HG02798 (cell line): ENCODE data around the gene HIVEP3.

ENCODE experiments used
- ATAC-seq: cut with Tn5 transposase; IDR thresholded peaks from one replicate; pipeline ENCODE4 v1.9.1; 2021; ENCODE audit warnings: mild to moderate bottlenecking; ENCODE audit not compliant: unreplicated experiment, poor library complexity

HIVEP3 gene

GRCh38 chr1:41739061-41739955 lies 179.4 kb downstream of the HIVEP3 start:
- peak; percentile 67 for ATAC-seq

- ATAC-seq: no peak
Measured at GRCh38 chr1:41738475-41738874, 180.2 kb downstream of the HIVEP3 start.

GRCh38 chr1:41738006-41738405 lies 180.7 kb downstream of the HIVEP3 start:
- no peak for ATAC-seq

- no peak for ATAC-seq
Measured at GRCh38 chr1:41735631-41736260, 183.0 kb downstream of the HIVEP3 start.

- no peak for ATAC-seq
Measured at GRCh38 chr1:41735139-41735538, 183.6 kb downstream of the HIVEP3 start.

- no peak for ATAC-seq
Measured at GRCh38 chr1:41734201-41734970, 184.3 kb downstream of the HIVEP3 start.

GRCh38 chr1:41733725-41734124 lies 185.0 kb downstream of the HIVEP3 start:
- ATAC-seq: no peak

- no peak for ATAC-seq
Measured at GRCh38 chr1:41733021-41733420, 185.7 kb downstream of the HIVEP3 start.

GRCh38 chr1:41731516-41732030 lies 187.1 kb downstream of the HIVEP3 start:
- no peak for ATAC-seq

GRCh38 chr1:41730806-41731205 lies 187.9 kb downstream of the HIVEP3 start:
- ATAC-seq: no peak

GRCh38 chr1:41728403-41729202 lies 190.1 kb downstream of the HIVEP3 start:
- ATAC-seq: peak; percentile 87

- no peak for ATAC-seq
Measured at GRCh38 chr1:41727749-41728115, 191.0 kb downstream of the HIVEP3 start.

GRCh38 chr1:41726899-41727748 lies 191.6 kb downstream of the HIVEP3 start:
- peak; percentile 32 for ATAC-seq

- ATAC-seq: no peak
Measured at GRCh38 chr1:41726292-41726691, 192.4 kb downstream of the HIVEP3 start.

- ATAC-seq: no peak
Measured at GRCh38 chr1:41724926-41725325, 193.8 kb downstream of the HIVEP3 start.

GRCh38 chr1:41724248-41724647 lies 194.5 kb downstream of the HIVEP3 start:
- no peak for ATAC-seq

- ATAC-seq: no peak
Measured at GRCh38 chr1:41723786-41724185, 194.9 kb downstream of the HIVEP3 start.

GRCh38 chr1:41722184-41722583 lies 196.5 kb downstream of the HIVEP3 start:
- no peak for ATAC-seq

GRCh38 chr1:41720861-41721410 lies 197.8 kb downstream of the HIVEP3 start:
- ATAC-seq: peak; percentile 47
